Activated naive CD4-positive, alpha-beta T cell treated with anti-CD3 and anti-CD28 coated beads, Interleukin-2, amount 50 U/mL, for 24 hours (primary cell): ENCODE results near the gene DACT2.
"Not testable (repeated sequence)": the region's sequence is repeated elsewhere in the genome, so short reads cannot be mapped to it uniquely, and the experiment has no call there.

Experiments used
- H3K27ac Mint-ChIP-seq: one replicate; pipeline ENCODE4 v1.8.0; 2021; ENCODE audit warnings: mild to moderate bottlenecking, mixed read lengths
- H3K27me3 Mint-ChIP-seq: one replicate; pipeline ENCODE4 v1.8.0; 2021; ENCODE audit warnings: mixed read lengths
- H3K36me3 Mint-ChIP-seq: one replicate; pipeline ENCODE4 v1.8.0; 2021; ENCODE audit warnings: mixed read lengths
- H3K4me1 Mint-ChIP-seq: one replicate; pipeline ENCODE4 v1.8.0; 2021; ENCODE audit warnings: mixed read lengths
- H3K4me3 Mint-ChIP-seq: one replicate; pipeline ENCODE4 v1.8.0; 2021; ENCODE audit warnings: mild to moderate bottlenecking, mixed read lengths
- H3K9me3 Mint-ChIP-seq: one replicate; pipeline ENCODE4 v1.8.0; 2021; ENCODE audit warnings: mixed read lengths

DACT2 gene

GRCh38 chr6:168315596-168315995 lies 4.0 kb downstream of the DACT2 start:
- H3K27me3 Mint-ChIP-seq: peaks cover 14% of the 10 kb centered on the region
- H3K4me1 Mint-ChIP-seq: no peaks in the 10 kb centered on the region
- no peak overlapping the region for H3K4me3 Mint-ChIP-seq
- H3K27ac Mint-ChIP-seq: no peak overlapping the region
- no peaks in the 10 kb centered on the region for H3K36me3 Mint-ChIP-seq
- no peaks in the 10 kb centered on the region for H3K9me3 Mint-ChIP-seq

GRCh38 chr6:168314948-168315347 lies 4.6 kb downstream of the DACT2 start:
- Mint-ChIP-seq H3K4me3 (no peak overlapping the region), H3K4me1 (no peaks in the 10 kb centered on the region), H3K27ac (no peak overlapping the region), H3K9me3 (no peaks in the 10 kb centered on the region), H3K27me3 (peaks cover 12% of the 10 kb centered on the region), H3K36me3 (no peaks in the 10 kb centered on the region)

GRCh38 chr6:168314021-168314420 lies 5.6 kb downstream of the DACT2 start:
- no peaks in the 10 kb centered on the region for H3K4me1 Mint-ChIP-seq
- no peak overlapping the region for H3K4me3 Mint-ChIP-seq
- no peak overlapping the region for H3K27ac Mint-ChIP-seq
- H3K9me3 Mint-ChIP-seq: no peaks in the 10 kb centered on the region
- no peaks in the 10 kb centered on the region for H3K36me3 Mint-ChIP-seq
- H3K27me3 Mint-ChIP-seq: peaks cover 12% of the 10 kb centered on the region

- no peaks in the 10 kb centered on the region for H3K4me1 Mint-ChIP-seq
- H3K9me3 Mint-ChIP-seq: no peaks in the 10 kb centered on the region
- no peak overlapping the region for H3K27ac Mint-ChIP-seq
- peaks cover 10% of the 10 kb centered on the region for H3K27me3 Mint-ChIP-seq
- H3K36me3 Mint-ChIP-seq: no peaks in the 10 kb centered on the region
- no peak overlapping the region for H3K4me3 Mint-ChIP-seq
Observed at GRCh38 chr6:168313431-168314011, 6.1 kb downstream of the DACT2 start.

GRCh38 chr6:168312125-168312507 lies 7.5 kb downstream of the DACT2 start:
- not testable (repeated sequence) for H3K4me3 Mint-ChIP-seq, H3K27me3 Mint-ChIP-seq, H3K4me1 Mint-ChIP-seq, H3K9me3 Mint-ChIP-seq, H3K27ac Mint-ChIP-seq, H3K36me3 Mint-ChIP-seq

- H3K27me3 Mint-ChIP-seq: peaks cover 6% of the 10 kb centered on the region
- H3K4me3 Mint-ChIP-seq: no peak overlapping the region
- no peaks in the 10 kb centered on the region for H3K9me3 Mint-ChIP-seq
- H3K4me1 Mint-ChIP-seq: no peaks in the 10 kb centered on the region
- H3K27ac Mint-ChIP-seq: no peak overlapping the region
- no peaks in the 10 kb centered on the region for H3K36me3 Mint-ChIP-seq
Observed at GRCh38 chr6:168311410-168312124, 8.0 kb downstream of the DACT2 start.

- no peaks in the 10 kb centered on the region for H3K4me1 Mint-ChIP-seq
- peaks cover 6% of the 10 kb centered on the region for H3K27me3 Mint-ChIP-seq
- H3K27ac Mint-ChIP-seq: no peak overlapping the region
- no peaks in the 10 kb centered on the region for H3K9me3 Mint-ChIP-seq
- H3K36me3 Mint-ChIP-seq: no peaks in the 10 kb centered on the region
- no peak overlapping the region for H3K4me3 Mint-ChIP-seq
Observed at GRCh38 chr6:168310945-168311344, 8.6 kb downstream of the DACT2 start.

- Mint-ChIP-seq H3K27ac (no peak overlapping the region), H3K9me3 (no peaks in the 10 kb centered on the region), H3K4me3 (no peak overlapping the region), H3K27me3 (peaks cover 2% of the 10 kb centered on the region), H3K4me1 (no peaks in the 10 kb centered on the region), H3K36me3 (no peaks in the 10 kb centered on the region)
Observed at GRCh38 chr6:168310403-168310802, 9.2 kb downstream of the DACT2 start.

- Mint-ChIP-seq H3K9me3 (no peaks in the 10 kb centered on the region), H3K27me3 (peaks cover 2% of the 10 kb centered on the region), H3K27ac (no peak overlapping the region), H3K4me1 (no peaks in the 10 kb centered on the region), H3K4me3 (no peak overlapping the region), H3K36me3 (no peaks in the 10 kb centered on the region)
Observed at GRCh38 chr6:168309997-168310396, 9.6 kb downstream of the DACT2 start.

- Mint-ChIP-seq H3K4me3 (no peak overlapping the region), H3K36me3 (no peaks in the 10 kb centered on the region), H3K9me3 (no peaks in the 10 kb centered on the region), H3K4me1 (no peaks in the 10 kb centered on the region), H3K27me3 (no peaks in the 10 kb centered on the region), H3K27ac (no peak overlapping the region)
Observed at GRCh38 chr6:168309183-168309582, 10.4 kb downstream of the DACT2 start.

- Mint-ChIP-seq H3K9me3 (no peaks in the 10 kb centered on the region), H3K27ac (no peak overlapping the region)
Observed at GRCh38 chr6:168308390-168309144, 11.0 kb downstream of the DACT2 start.

GRCh38 chr6:168307695-168308021 lies 11.9 kb downstream of the DACT2 start:
- H3K36me3 Mint-ChIP-seq: no peaks in the 10 kb centered on the region
- H3K4me3 Mint-ChIP-seq: no peak overlapping the region
- H3K27me3 Mint-ChIP-seq: no peaks in the 10 kb centered on the region
- no peaks in the 10 kb centered on the region for H3K4me1 Mint-ChIP-seq
- no peak overlapping the region for H3K27ac Mint-ChIP-seq
- H3K9me3 Mint-ChIP-seq: no peaks in the 10 kb centered on the region

More at GRCh38 chr6:168308390-168309144, 11.0 kb downstream of the DACT2 start:
- H3K4me3 Mint-ChIP-seq: no peak overlapping the region
- no peaks in the 10 kb centered on the region for H3K36me3 Mint-ChIP-seq
- no peaks in the 10 kb centered on the region for H3K27me3 Mint-ChIP-seq
- H3K4me1 Mint-ChIP-seq: no peaks in the 10 kb centered on the region

GRCh38 chr6:168307015-168307694 lies 12.4 kb downstream of the DACT2 start:
- H3K9me3 Mint-ChIP-seq: no peaks in the 10 kb centered on the region
- H3K27ac Mint-ChIP-seq: no peak overlapping the region
- H3K4me3 Mint-ChIP-seq: no peak overlapping the region
- H3K27me3 Mint-ChIP-seq: no peaks in the 10 kb centered on the region
- H3K36me3 Mint-ChIP-seq: no peaks in the 10 kb centered on the region
- H3K4me1 Mint-ChIP-seq: no peaks in the 10 kb centered on the region

GRCh38 chr6:168305863-168306262 lies 13.7 kb downstream of the DACT2 start:
- H3K36me3 Mint-ChIP-seq: no peaks in the 10 kb centered on the region
- no peaks in the 10 kb centered on the region for H3K27me3 Mint-ChIP-seq
- H3K4me3 Mint-ChIP-seq: no peak overlapping the region
- no peaks in the 10 kb centered on the region for H3K9me3 Mint-ChIP-seq
- no peaks in the 10 kb centered on the region for H3K4me1 Mint-ChIP-seq
- no peak overlapping the region for H3K27ac Mint-ChIP-seq

- Mint-ChIP-seq H3K9me3 (no peaks in the 10 kb centered on the region), H3K4me3 (no peak overlapping the region), H3K4me1 (no peaks in the 10 kb centered on the region), H3K27ac (no peak overlapping the region), H3K36me3 (no peaks in the 10 kb centered on the region), H3K27me3 (no peaks in the 10 kb centered on the region)
Observed at GRCh38 chr6:168305096-168305749, 14.4 kb downstream of the DACT2 start.

- no peak overlapping the region for H3K27ac Mint-ChIP-seq
- no peaks in the 10 kb centered on the region for H3K4me1 Mint-ChIP-seq
- no peak overlapping the region for H3K4me3 Mint-ChIP-seq
- no peaks in the 10 kb centered on the region for H3K27me3 Mint-ChIP-seq
- no peaks in the 10 kb centered on the region for H3K36me3 Mint-ChIP-seq
- no peaks in the 10 kb centered on the region for H3K9me3 Mint-ChIP-seq
Observed at GRCh38 chr6:168304752-168305015, 14.9 kb downstream of the DACT2 start.
